ENCODE measurements around the gene EXD2.
"Not testable (repeated sequence)": the region's sequence is repeated elsewhere in the genome, so short reads cannot be mapped to it uniquely, and the experiment has no call there.

Gene EXD2

DNA sequence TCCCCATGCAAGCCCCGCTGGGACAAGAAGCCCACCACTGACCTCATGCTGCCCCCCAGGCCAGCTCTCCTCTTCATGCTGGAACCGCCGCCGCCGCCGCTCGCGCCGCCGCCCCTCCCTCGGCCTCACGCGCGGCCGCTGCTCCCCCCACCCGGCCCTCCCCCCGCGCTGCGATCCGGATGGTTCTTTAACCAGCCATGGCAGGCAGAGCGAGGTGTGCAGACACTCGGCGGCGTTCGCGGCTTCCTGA lies 38.5 kb upstream of the EXD2 start, which contains the start of gene DCAF5:
Gene DCAF5, minus strand, starts transcription at position 218 of the 250 bp plus-strand sequence. Its CDS starts 141 bp downstream, at position 77.
- peak; percentile 96 for DNase-seq (ENCODE audit: low read depth, low spot score)
- peak within 1 kb of the TSS; percentile 84 for H3K4me3 ChIP-seq (ENCODE audit: low read depth, low read length)
- in situ Hi-C loops (cut with HindIII; ENCODE audit: low sequenced_read_pairs), result no loop called here
- TF ChIP-seq, protein P1, sequence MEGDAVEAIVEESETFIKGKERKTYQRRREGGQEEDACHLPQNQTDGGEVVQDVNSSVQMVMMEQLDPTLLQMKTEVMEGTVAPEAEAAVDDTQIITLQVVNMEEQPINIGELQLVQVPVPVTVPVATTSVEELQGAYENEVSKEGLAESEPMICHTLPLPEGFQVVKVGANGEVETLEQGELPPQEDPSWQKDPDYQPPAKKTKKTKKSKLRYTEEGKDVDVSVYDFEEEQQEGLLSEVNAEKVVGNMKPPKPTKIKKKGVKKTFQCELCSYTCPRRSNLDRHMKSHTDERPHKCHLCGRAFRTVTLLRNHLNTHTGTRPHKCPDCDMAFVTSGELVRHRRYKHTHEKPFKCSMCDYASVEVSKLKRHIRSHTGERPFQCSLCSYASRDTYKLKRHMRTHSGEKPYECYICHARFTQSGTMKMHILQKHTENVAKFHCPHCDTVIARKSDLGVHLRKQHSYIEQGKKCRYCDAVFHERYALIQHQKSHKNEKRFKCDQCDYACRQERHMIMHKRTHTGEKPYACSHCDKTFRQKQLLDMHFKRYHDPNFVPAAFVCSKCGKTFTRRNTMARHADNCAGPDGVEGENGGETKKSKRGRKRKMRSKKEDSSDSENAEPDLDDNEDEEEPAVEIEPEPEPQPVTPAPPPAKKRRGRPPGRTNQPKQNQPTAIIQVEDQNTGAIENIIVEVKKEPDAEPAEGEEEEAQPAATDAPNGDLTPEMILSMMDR (IDR thresholded peaks at IDR 0.05; ENCODE audit: low read depth, low read length), result no peak

DNA sequence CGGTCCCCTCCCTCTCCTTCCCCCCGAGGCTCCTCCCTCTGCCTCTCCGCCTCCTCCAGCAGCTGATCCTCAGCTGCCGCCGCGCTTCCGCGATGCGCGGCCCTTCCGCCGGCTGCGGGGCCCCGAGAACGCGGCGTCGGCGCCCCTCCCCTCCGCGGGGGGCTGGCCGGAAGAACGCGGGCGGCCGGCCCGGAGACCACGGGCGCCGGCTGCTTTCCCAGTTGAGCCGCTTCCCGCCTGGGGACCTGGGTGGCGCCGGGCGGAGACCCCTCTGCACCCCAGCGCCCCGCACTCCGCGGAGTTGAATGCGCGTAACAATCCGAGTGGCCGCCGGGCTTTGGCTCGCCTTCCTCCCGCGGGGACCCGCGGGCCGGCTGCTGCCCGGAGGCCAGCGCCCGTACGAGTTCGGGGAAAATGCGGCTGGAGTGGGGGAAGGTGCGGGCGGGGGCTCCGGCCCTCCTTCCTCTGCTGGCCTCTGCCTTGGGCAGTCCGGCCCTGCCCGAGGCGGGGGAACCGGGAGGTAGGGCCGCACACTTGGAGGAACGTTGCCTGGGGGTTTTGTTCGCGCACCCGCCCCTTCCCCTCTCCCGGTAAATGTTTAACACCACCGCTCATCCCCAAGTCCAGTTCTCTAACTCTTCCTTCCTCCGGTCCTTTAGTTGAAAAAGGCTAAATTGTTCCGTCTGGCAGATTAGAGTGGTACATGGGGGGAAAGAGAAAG lies 38.0 kb upstream of the EXD2 start:
- in situ Hi-C loops (cut with HindIII; ENCODE audit: low sequenced_read_pairs), result no loop called here
- peak; percentile 42 for DNase-seq (ENCODE audit: low read depth, low spot score)
- H3K4me3 ChIP-seq (ENCODE audit: low read depth, low read length), result peak overlapping the region; percentile 84
- TF ChIP-seq, protein P1 (IDR thresholded peaks at IDR 0.05; ENCODE audit: low read depth, low read length), result no peak

DNA sequence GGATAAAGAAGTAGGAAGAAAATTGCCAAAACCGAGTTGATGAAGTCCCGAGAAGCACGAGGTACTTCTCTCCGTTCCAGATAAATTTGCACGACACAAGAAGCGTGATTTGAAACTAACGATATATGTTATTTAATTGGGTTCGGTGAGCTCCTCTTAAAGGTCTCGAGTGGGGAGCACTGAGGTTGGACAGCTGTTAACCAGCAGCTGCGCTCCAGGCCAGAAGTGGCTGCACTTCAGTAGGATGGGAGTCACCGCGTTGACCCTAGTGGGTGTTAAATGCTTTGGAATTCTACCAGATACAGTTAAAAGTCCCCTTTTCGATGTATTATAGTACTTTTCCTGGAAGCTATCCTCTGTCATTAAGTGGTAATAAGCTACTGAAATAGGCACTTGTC lies 37.4 kb upstream of the EXD2 start:
- in situ Hi-C loops (cut with HindIII; ENCODE audit: low sequenced_read_pairs), result no loop called here
- TF ChIP-seq, protein P1 (IDR thresholded peaks at IDR 0.05; ENCODE audit: low read depth, low read length), result no peak
- no peak for DNase-seq (ENCODE audit: low read depth, low spot score)
- H3K4me3 ChIP-seq (ENCODE audit: low read depth, low read length), result peak overlapping the region; percentile 84

DNA sequence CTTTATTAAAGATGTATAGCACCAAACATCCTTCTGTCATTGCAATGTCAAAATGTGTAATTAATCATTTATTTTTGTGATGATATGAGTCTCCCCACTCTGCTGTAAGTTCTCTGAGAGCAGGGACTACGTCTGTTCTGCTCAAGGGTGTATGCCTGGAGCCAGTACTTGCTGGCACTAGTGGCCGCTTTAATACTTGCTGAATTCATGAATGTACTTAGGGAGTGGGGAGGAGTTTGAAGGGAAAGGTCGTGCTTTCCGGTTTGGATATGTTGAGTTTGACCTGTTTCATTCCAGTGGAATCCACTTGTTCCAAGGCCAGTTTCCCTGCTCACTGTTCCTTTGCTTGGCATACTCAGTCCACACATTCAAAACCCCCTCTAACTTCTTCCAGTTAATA lies 36.5 kb upstream of the EXD2 start:
- in situ Hi-C loops (cut with HindIII; ENCODE audit: low sequenced_read_pairs), result no loop called here

DNA sequence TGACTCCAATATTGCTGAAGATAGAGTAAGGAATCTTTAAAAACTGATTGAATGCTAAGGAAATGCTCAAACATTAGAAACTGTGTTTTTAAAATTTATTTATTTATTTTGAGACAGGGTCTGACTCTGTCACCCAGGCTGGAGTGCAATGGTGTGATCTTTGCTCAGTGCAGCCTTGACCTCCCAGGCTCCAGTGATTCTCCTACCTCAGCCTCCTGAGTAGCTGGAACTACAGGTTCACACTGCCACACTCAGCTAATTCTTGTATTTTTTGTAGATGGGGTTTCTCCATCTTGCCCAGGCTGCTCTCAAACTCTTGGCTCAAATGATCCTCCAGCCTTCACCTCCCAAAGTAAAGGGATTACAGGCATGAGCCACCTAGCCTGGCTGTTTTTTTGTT lies 35.1 kb upstream of the EXD2 start:
- TF ChIP-seq, protein P1 (IDR thresholded peaks at IDR 0.05; ENCODE audit: low read depth, low read length), result no peak
- no peak for DNase-seq (ENCODE audit: low read depth, low spot score)
- H3K4me3 ChIP-seq (ENCODE audit: low read depth, low read length), result no peak overlapping the region
- in situ Hi-C loops (cut with HindIII; ENCODE audit: low sequenced_read_pairs), result no loop called here

More for the DNA sequence above, 36.5 kb upstream of the EXD2 start:
- no peak overlapping the region for H3K4me3 ChIP-seq (ENCODE audit: low read depth, low read length)
- TF ChIP-seq, protein P1 (IDR thresholded peaks at IDR 0.05; ENCODE audit: low read depth, low read length), result no peak
- no peak for DNase-seq (ENCODE audit: low read depth, low spot score)

DNA sequence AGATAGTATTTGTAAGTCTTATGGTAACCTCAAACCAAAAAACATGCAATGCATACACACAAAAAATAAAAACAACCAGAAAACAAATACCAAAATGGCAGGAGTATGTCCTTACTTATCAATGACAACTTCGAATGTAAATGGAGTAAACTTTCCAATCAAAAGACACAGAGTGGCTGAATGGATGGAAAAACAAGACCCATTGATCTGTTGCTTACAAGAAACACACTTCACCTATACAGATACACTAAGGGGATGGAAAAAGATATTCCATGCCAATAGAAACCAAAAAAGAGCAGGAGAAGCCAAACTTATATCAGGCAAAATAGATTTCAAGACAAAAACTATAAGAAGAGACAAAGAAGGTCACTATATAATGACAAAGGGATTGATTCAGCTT lies 29.7 kb upstream of the EXD2 start:
- H3K4me3 ChIP-seq (ENCODE audit: low read depth, low read length), result no peak overlapping the region
- in situ Hi-C loops (cut with HindIII; ENCODE audit: low sequenced_read_pairs), result no loop called here
- TF ChIP-seq, protein P1 (IDR thresholded peaks at IDR 0.05; ENCODE audit: low read depth, low read length), result no peak
- no peak for DNase-seq (ENCODE audit: low read depth, low spot score)

DNA sequence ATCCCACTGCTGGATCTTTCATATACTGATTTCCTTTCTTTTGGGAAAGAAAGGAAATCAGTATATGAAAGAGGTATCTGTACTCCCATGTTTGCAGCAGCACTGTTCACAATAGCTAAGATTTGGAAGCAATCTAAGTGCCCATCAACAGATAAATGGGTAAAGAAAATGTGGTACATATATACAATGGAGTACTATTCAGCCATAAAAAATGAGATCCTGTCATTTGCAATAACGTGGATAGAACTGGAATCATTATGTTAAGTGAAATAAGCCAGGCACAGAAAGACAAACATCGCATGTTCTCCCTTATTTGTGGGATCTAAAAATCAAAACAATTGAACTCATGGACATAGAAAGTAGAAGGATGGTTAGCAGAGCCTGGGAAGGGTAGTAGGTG lies 25.5 kb upstream of the EXD2 start:
- DNase-seq (ENCODE audit: low read depth, low spot score); H3K4me3 ChIP-seq (ENCODE audit: low read depth, low read length); in situ Hi-C loops (cut with HindIII; ENCODE audit: low sequenced_read_pairs): not testable (repeated sequence)
